GM18526 (cell line): ENCODE data around the gene LRRC23.

ENCODE experiments used
- POLR2A ChIP-seq: IDR thresholded peaks from 3 replicates; pipeline ENCODE4 v1.6.1; 2011; ENCODE audit not compliant: insufficient read length; ENCODE audit errors: extremely low read depth

Gene LRRC23

GRCh38 chr12:6869049-6870021 is 35.3 kb upstream of the LRRC23 start:
- TF ChIP-seq POLR2A: no peak

GRCh38 chr12:6871052-6871957 is 33.3 kb upstream of the LRRC23 start:
- no peak for TF ChIP-seq POLR2A

GRCh38 chr12:6872073-6873048 is 32.3 kb upstream of the LRRC23 start:
- TF ChIP-seq POLR2A: peak; percentile 39

- TF ChIP-seq POLR2A: peak; percentile 72
These were observed 31.3 kb upstream of the LRRC23 start, which contains the start of gene SPSB2 for GRCh38 chr12:6873094-6874014. Gene SPSB2, minus strand, starts transcription at chr12:6873303. Its CDS starts 402 bp downstream, at chr12:6872901.

- TF ChIP-seq POLR2A: no peak
These were observed 21.4 kb upstream of the LRRC23 start for GRCh38 chr12:6883252-6883651.

GRCh38 chr12:6883683-6884082 is 20.9 kb upstream of the LRRC23 start:
- TF ChIP-seq POLR2A: no peak

- TF ChIP-seq POLR2A: no peak
These were observed 20.1 kb upstream of the LRRC23 start for GRCh38 chr12:6884539-6884938.

- no peak for TF ChIP-seq POLR2A
These were observed 17.2 kb upstream of the LRRC23 start for GRCh38 chr12:6887460-6887859.

- TF ChIP-seq POLR2A: no peak
These were observed 16.3 kb upstream of the LRRC23 start for GRCh38 chr12:6888360-6888759.

- peak; percentile 64 for TF ChIP-seq POLR2A
These were observed 13.6 kb upstream of the LRRC23 start for GRCh38 chr12:6890789-6891645.

- TF ChIP-seq POLR2A: no peak
These were observed 13.0 kb upstream of the LRRC23 start for GRCh38 chr12:6891646-6892001.

GRCh38 chr12:6894321-6894720 is 10.3 kb upstream of the LRRC23 start:
- TF ChIP-seq POLR2A: no peak

- no peak for TF ChIP-seq POLR2A
These were observed 7.7 kb upstream of the LRRC23 start for GRCh38 chr12:6896846-6897435.

- TF ChIP-seq POLR2A: no peak
These were observed 5.2 kb upstream of the LRRC23 start for GRCh38 chr12:6899427-6899826.
